K562 (cell line): ENCODE data around the gene MCC.

Experiments
- CREB1 ChIP-seq, 2 experiments: sonication (generic) in 1 of 2; formaldehyde crosslinking in 1 of 2; IDR thresholded peaks; 2 replicates each; pipeline versions ENCODE4 v1.6.1 to v1.8.0; 2012 to 2022; ENCODE audit warnings: inconsistent platforms in 1 of 2, mild to moderate bottlenecking in 1 of 2, missing genetic modification reagents in 1 of 2, moderate library complexity in 1 of 2
- E2F1 ChIP-seq: sonication (generic); formaldehyde crosslinking; IDR thresholded peaks from 2 replicates; pipeline ENCODE4 v1.8.1; 2023; ENCODE audit warnings: mild to moderate bottlenecking, missing genetic modification reagents, moderate library complexity
- EZH2 ChIP-seq: IDR thresholded peaks from 2 replicates; pipeline ENCODE4 v1.6.1; 2012; ENCODE audit warnings: low read depth, mild to moderate bottlenecking, inconsistent platforms, low read length, borderline replicate concordance
- FOXK2 ChIP-seq, 2 experiments: fragments of 450-650 bp; IDR thresholded peaks in 1 of 2; conservative IDR thresholded peaks in 1 of 2; 2 replicates each; pipeline ENCODE4 v1.6.1; 2016; ENCODE audit warnings: low read depth in 2 of 2, mild to moderate bottlenecking in 1 of 2
- GABPB2 ChIP-seq: fragments of 250-450 bp; sonication (Bioruptor Pico); conservative IDR thresholded peaks from 2 replicates; pipeline ENCODE4 v1.5.1; 2021; ENCODE audit warnings: mild to moderate bottlenecking
- HSF4 ChIP-seq: fragments of 250-450 bp; sonication (Bioruptor Pico); IDR thresholded peaks from 2 replicates; pipeline ENCODE4 v2.1.2; 2022; ENCODE audit warnings: mild to moderate bottlenecking, moderate library complexity, borderline replicate concordance
- RCOR1 ChIP-seq, 2 experiments: IDR thresholded peaks; 2 replicates each; pipeline ENCODE4 v1.6.1; 2012; ENCODE audit warnings: low read depth in 2 of 2, low read length in 2 of 2, borderline replicate concordance in 1 of 2, improper control_type of control experiment in 1 of 2
- ZNF785 ChIP-seq: fragments of 250-450 bp; sonication (Bioruptor Pico); IDR thresholded peaks from 2 replicates; pipeline ENCODE4 v1.4.0; 2020; ENCODE audit warnings: mild to moderate bottlenecking
- TF ChIP-seq, protein P1 (sequence below), 3 experiments: IDR thresholded peaks in 2 of 3; conservative IDR thresholded peaks in 1 of 3; 2 replicates each; pipeline ENCODE4 v1.5.1; 2011 to 2012; ENCODE audit warnings: low read length in 3 of 3, mild to moderate bottlenecking in 3 of 3, control low read depth in 2 of 3, improper control_type of control experiment in 1 of 3, inconsistent platforms in 1 of 3, low read depth in 1 of 3, mixed read lengths in 1 of 3, moderate library complexity in 1 of 3; ENCODE audit not compliant: insufficient read depth in 2 of 3
- TF ChIP-seq, protein P2 (sequence below): fragments of 250-450 bp; sonication (Bioruptor Pico); IDR thresholded peaks from 2 replicates; pipeline ENCODE4 v1.5.1; 2021; ENCODE audit warnings: mild to moderate bottlenecking
- TF ChIP-seq, protein P3 (sequence below): sonication (generic); formaldehyde crosslinking; IDR thresholded peaks from 2 replicates; pipeline ENCODE4 v1.8.1; 2022; ENCODE audit warnings: missing genetic modification reagents
- TF ChIP-seq, protein P4 (sequence below): sonication (generic); formaldehyde crosslinking; IDR thresholded peaks from 2 replicates; pipeline ENCODE4 v1.8.0; 2023; ENCODE audit warnings: mild to moderate bottlenecking, missing genetic modification reagents

- TF ChIP-seq CREB1 (IDR thresholded peaks at IDR 0.05) = no peak
- TF ChIP-seq CREB1 (CRISPR knock-in tag; IDR thresholded peaks at IDR 0.05) = no peak
- TF ChIP-seq, protein P1, sequence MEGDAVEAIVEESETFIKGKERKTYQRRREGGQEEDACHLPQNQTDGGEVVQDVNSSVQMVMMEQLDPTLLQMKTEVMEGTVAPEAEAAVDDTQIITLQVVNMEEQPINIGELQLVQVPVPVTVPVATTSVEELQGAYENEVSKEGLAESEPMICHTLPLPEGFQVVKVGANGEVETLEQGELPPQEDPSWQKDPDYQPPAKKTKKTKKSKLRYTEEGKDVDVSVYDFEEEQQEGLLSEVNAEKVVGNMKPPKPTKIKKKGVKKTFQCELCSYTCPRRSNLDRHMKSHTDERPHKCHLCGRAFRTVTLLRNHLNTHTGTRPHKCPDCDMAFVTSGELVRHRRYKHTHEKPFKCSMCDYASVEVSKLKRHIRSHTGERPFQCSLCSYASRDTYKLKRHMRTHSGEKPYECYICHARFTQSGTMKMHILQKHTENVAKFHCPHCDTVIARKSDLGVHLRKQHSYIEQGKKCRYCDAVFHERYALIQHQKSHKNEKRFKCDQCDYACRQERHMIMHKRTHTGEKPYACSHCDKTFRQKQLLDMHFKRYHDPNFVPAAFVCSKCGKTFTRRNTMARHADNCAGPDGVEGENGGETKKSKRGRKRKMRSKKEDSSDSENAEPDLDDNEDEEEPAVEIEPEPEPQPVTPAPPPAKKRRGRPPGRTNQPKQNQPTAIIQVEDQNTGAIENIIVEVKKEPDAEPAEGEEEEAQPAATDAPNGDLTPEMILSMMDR (IDR thresholded peaks at IDR 0.05 in 2 of 3, conservative IDR thresholded peaks at IDR 0.05 in 1 of 3; ENCODE audit: insufficient read depth in 2 of 3, low read depth in 1 of 3, low read length in 3 of 3) = no peak
- no peak for TF ChIP-seq HSF4 (CRISPR knock-in tag)
- TF ChIP-seq FOXK2 (conservative IDR thresholded peaks at IDR 0.05 in 1 of 2, IDR thresholded peaks at IDR 0.05 in 1 of 2; ENCODE audit: low read depth in 2 of 2) = no peak
- TF ChIP-seq, protein P2, sequence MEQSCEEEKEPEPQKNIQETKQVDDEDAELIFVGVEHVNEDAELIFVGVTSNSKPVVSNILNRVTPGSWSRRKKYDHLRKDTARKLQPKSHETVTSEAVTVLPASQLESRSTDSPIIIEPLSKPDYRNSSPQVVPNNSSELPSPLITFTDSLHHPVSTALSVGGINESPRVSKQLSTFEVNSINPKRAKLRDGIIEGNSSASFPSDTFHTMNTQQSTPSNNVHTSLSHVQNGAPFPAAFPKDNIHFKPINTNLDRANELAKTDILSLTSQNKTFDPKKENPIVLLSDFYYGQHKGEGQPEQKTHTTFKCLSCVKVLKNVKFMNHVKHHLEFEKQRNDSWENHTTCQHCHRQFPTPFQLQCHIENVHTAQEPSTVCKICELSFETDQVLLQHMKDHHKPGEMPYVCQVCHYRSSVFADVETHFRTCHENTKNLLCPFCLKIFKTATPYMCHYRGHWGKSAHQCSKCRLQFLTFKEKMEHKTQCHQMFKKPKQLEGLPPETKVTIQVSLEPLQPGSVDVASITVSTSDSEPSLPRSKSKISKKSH (CRISPR knock-in tag) = no peak
- TF ChIP-seq, protein P3, sequence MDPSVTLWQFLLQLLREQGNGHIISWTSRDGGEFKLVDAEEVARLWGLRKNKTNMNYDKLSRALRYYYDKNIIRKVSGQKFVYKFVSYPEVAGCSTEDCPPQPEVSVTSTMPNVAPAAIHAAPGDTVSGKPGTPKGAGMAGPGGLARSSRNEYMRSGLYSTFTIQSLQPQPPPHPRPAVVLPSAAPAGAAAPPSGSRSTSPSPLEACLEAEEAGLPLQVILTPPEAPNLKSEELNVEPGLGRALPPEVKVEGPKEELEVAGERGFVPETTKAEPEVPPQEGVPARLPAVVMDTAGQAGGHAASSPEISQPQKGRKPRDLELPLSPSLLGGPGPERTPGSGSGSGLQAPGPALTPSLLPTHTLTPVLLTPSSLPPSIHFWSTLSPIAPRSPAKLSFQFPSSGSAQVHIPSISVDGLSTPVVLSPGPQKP = no peak
- no peak for TF ChIP-seq EZH2
- TF ChIP-seq, protein P4, sequence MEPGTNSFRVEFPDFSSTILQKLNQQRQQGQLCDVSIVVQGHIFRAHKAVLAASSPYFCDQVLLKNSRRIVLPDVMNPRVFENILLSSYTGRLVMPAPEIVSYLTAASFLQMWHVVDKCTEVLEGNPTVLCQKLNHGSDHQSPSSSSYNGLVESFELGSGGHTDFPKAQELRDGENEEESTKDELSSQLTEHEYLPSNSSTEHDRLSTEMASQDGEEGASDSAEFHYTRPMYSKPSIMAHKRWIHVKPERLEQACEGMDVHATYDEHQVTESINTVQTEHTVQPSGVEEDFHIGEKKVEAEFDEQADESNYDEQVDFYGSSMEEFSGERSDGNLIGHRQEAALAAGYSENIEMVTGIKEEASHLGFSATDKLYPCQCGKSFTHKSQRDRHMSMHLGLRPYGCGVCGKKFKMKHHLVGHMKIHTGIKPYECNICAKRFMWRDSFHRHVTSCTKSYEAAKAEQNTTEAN (CRISPR knock-in tag) = no peak
- no peak for TF ChIP-seq ZNF785 (CRISPR knock-in tag)
- TF ChIP-seq GABPB2 (CRISPR knock-in tag) = no peak
- no peak for TF ChIP-seq E2F1 (CRISPR knock-in tag)
- no peak for TF ChIP-seq RCOR1 (IDR thresholded peaks at IDR 0.05; ENCODE audit: borderline replicate concordance in 1 of 2, low read depth in 2 of 2, low read length in 2 of 2)
Measured at GRCh38 chr5:113235884-113236283, 252.4 kb downstream of the MCC start.
